CD14-positive monocyte (primary cell): ENCODE results near the gene ZNF683. TPM values are rescaled to one million over a fixed set of nuclear protein-coding genes. Genes with fewer than 3 reads are reported as not detected.

Experiments
- DNase-seq, 3 donors: peaks; one replicate each; pipeline ENCODE4 v3.0.0-alpha.2; 2011 to 2022
- H2AFZ ChIP-seq: 2 replicates; pipeline ENCODE4 v1.6.0; 2012; ENCODE audit warnings: mild to moderate bottlenecking, low read depth, low read length, inconsistent platforms; ENCODE audit not compliant: insufficient read depth, poor library complexity, severe bottlenecking
- H3K27ac ChIP-seq, 2 donors: 1 replicate in 1 of 2; 2 replicates in 1 of 2; pipeline ENCODE4 v1.5.1; 2012 to 2013; ENCODE audit warnings: low read length in 2 of 2, control low read depth in 1 of 2, inconsistent platforms in 1 of 2, low read depth in 1 of 2, mild to moderate bottlenecking in 1 of 2
- H3K27me3 ChIP-seq, 2 donors: one replicate each; pipeline versions ENCODE4 v1.6.0 to v1.6.1; 2011 to 2013; ENCODE audit warnings: low read length in 2 of 2; ENCODE audit not compliant: control insufficient read depth in 2 of 2, insufficient read depth in 2 of 2
- H3K36me3 ChIP-seq, 2 donors: replicated peaks in 1 of 2; 1 replicate in 1 of 2; 2 replicates in 1 of 2; pipeline versions ENCODE4 v1.5.1 to v1.6.1; 2012 to 2013; ENCODE audit warnings: low read length in 2 of 2, control low read depth in 1 of 2, inconsistent platforms in 1 of 2, mild to moderate bottlenecking in 1 of 2; ENCODE audit not compliant: insufficient read depth in 2 of 2, control insufficient read depth in 1 of 2
- H3K4me1 ChIP-seq, 2 donors: 1 replicate in 1 of 2; 2 replicates in 1 of 2; pipeline versions ENCODE4 v1.5.1 to v1.6.1; 2012 to 2013; ENCODE audit warnings: low read length in 2 of 2, control low read depth in 1 of 2, inconsistent platforms in 1 of 2, mild to moderate bottlenecking in 1 of 2, moderate library complexity in 1 of 2; ENCODE audit not compliant: insufficient read depth in 2 of 2, control insufficient read depth in 1 of 2
- H3K4me2 ChIP-seq: replicated peaks from 2 replicates; pipeline ENCODE3; 2012; ENCODE audit warnings: low read length, moderate library complexity, mild to moderate bottlenecking; ENCODE audit not compliant: poor library complexity, severe bottlenecking; ENCODE audit errors: extremely low read depth
- H3K4me3 ChIP-seq, 3 experiments: fragments of 200-600 bp in 1 of 3; sonication (generic) in 1 of 3; replicated peaks in 1 of 3; 1 replicate in 2 of 3; 2 replicates in 1 of 3; pipeline ENCODE4 v1.5.1; 2011 to 2013; ENCODE audit warnings: low read length in 3 of 3, mild to moderate bottlenecking in 3 of 3, control low read depth in 2 of 3, low read depth in 2 of 3, inconsistent platforms in 1 of 3, moderate library complexity in 1 of 3
- H3K79me2 ChIP-seq: 2 replicates; pipeline ENCODE4 v1.6.0; 2012; ENCODE audit warnings: mild to moderate bottlenecking, control low read depth, inconsistent platforms, low read length, moderate library complexity; ENCODE audit not compliant: insufficient read depth
- H3K9ac ChIP-seq: 2 replicates; pipeline ENCODE4 v1.6.0; 2017; ENCODE audit warnings: low read length, mild to moderate bottlenecking; ENCODE audit not compliant: insufficient read depth, poor library complexity, severe bottlenecking
- H3K9me3 ChIP-seq, 2 donors: replicated peaks in 1 of 2; 1 replicate in 1 of 2; 2 replicates in 1 of 2; pipeline versions ENCODE4 v1.5.1 to v1.6.1; 2012 to 2013; ENCODE audit warnings: low read length in 2 of 2, control low read depth in 1 of 2; ENCODE audit not compliant: control insufficient read depth in 1 of 2, insufficient read depth in 1 of 2
- H4K20me1 ChIP-seq: 2 replicates; pipeline ENCODE4 v1.6.0; 2012; ENCODE audit warnings: mild to moderate bottlenecking, low read length, control low read depth, moderate library complexity; ENCODE audit not compliant: insufficient read depth
- H3K27ac Mint-ChIP-seq, 7 donors: one replicate each; pipeline ENCODE4 v1.8.0; 2020; ENCODE audit warnings: mild to moderate bottlenecking in 7 of 7, mixed read lengths in 7 of 7, moderate library complexity in 6 of 7, inconsistent platforms in 2 of 7
- H3K27me3 Mint-ChIP-seq, 3 donors: one replicate each; pipeline ENCODE4 v1.8.0; 2021 to 2022; ENCODE audit warnings: low read depth in 3 of 3, mild to moderate bottlenecking in 3 of 3, mixed read lengths in 3 of 3, moderate library complexity in 3 of 3, inconsistent platforms in 1 of 3
- H3K36me3 Mint-ChIP-seq, 2 donors: one replicate each; pipeline ENCODE4 v1.8.0; 2020; ENCODE audit warnings: mixed read lengths in 2 of 2, inconsistent platforms in 1 of 2, mild to moderate bottlenecking in 1 of 2
- H3K4me1 Mint-ChIP-seq: one replicate; pipeline ENCODE4 v1.8.0; 2020; ENCODE audit warnings: mild to moderate bottlenecking, mixed read lengths
- H3K4me3 Mint-ChIP-seq, 2 donors: one replicate each; pipeline ENCODE4 v1.8.0; 2020; ENCODE audit warnings: mild to moderate bottlenecking in 2 of 2, mixed read lengths in 2 of 2, moderate library complexity in 1 of 2
- H3K9me3 Mint-ChIP-seq, 7 donors: one replicate each; pipeline ENCODE4 v1.8.0; 2020 to 2022; ENCODE audit warnings: mixed read lengths in 7 of 7, mild to moderate bottlenecking in 6 of 7, moderate library complexity in 6 of 7, inconsistent platforms in 2 of 7
- WGBS: methylation state at CpG from one replicate; pipeline ENCODE4 v1.1.5; 2013; ENCODE audit warnings: missing lambda C conversion rate; ENCODE audit not compliant: insufficient coverage; 5-methylcytosine and 5-hydroxymethylcytosine counted together
- intact Hi-C, 2 donors: fragments of 100-400 bp; cut with micrococcal nuclease; formaldehyde crosslinking; loops; one replicate each; pipeline versions ENCODE4 v1.15.0 to v1.15.1; 2023
- polyA plus RNA-seq, 3 donors: library from polyadenylated mRNA; depleted of rRNA in 1 of 3; unstranded in 2 of 3; stranded (reverse) in 1 of 3; fragments of 300-500 nt in 2 of 3; fragments of >200 nt in 1 of 3; fragmentation: Illumina TruSeq in 2 of 3; gene quantifications; 1 replicate in 2 of 3; 2 replicates in 1 of 3; pipeline ENCODE4 v1.2.3, GENCODE V29; 2012 to 2021
- TF ChIP-seq, protein P1 (sequence below): fragments of 200-600 bp; IDR thresholded peaks from one replicate; pipeline ENCODE4 v1.8.0; 2022; ENCODE audit warnings: antibody characterized with exemption, mild to moderate bottlenecking

ZNF683 gene
- polyA plus RNA-seq, 3 donors: not detected

DNA sequence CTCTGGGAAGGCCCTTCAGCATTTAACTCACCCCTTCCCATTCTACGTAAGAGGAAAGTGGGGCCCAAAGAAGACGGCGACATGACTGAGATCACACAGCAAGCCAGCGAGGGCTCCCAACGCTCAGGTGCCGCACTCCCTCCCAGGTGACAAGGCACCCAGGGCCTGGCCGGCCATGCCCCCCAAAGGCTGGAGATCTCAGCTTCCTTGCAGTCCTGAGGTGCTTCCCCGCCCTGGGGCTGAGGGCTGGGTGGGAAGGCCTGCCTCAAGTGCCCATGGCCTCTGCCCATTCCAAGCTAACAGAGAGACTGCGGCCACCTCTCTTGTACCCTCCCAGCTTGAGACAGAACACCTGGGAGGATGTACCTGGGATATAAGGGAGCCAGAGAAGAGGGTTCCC, 17.6 kb downstream of the ZNF683 start:
- Mint-ChIP-seq H3K4me1 (peaks cover 8% of the 10 kb centered on the region), H3K27ac (no peak overlapping the region), H3K27me3 (peaks cover 30 to 38% (median 35%) of the 10 kb centered on the region in 3 donors), H3K4me3 (no peak overlapping the region), H3K36me3 (no peaks in the 10 kb centered on the region), H3K9me3 (peaks cover 0 to 9% (median 3%) of the 10 kb centered on the region in 7 donors)
- no peaks in the 10 kb centered on the region for H3K79me2 ChIP-seq
- 97% methylated on average over 8 of the region's 9 CpGs for WGBS
- H2AFZ ChIP-seq: no peak overlapping the region
- peaks cover 14 to 21% of the 10 kb centered on the region in 2 donors for H3K27me3 ChIP-seq
- H4K20me1 ChIP-seq: no peaks in the 10 kb centered on the region
- TF ChIP-seq, protein P1, sequence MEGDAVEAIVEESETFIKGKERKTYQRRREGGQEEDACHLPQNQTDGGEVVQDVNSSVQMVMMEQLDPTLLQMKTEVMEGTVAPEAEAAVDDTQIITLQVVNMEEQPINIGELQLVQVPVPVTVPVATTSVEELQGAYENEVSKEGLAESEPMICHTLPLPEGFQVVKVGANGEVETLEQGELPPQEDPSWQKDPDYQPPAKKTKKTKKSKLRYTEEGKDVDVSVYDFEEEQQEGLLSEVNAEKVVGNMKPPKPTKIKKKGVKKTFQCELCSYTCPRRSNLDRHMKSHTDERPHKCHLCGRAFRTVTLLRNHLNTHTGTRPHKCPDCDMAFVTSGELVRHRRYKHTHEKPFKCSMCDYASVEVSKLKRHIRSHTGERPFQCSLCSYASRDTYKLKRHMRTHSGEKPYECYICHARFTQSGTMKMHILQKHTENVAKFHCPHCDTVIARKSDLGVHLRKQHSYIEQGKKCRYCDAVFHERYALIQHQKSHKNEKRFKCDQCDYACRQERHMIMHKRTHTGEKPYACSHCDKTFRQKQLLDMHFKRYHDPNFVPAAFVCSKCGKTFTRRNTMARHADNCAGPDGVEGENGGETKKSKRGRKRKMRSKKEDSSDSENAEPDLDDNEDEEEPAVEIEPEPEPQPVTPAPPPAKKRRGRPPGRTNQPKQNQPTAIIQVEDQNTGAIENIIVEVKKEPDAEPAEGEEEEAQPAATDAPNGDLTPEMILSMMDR: no peak
- H3K9me3 ChIP-seq: no peaks in the 10 kb centered on the region
- peaks cover 2 to 4% of the 10 kb centered on the region in 2 donors for H3K4me1 ChIP-seq
- H3K4me3 ChIP-seq: no peak overlapping the region
- no peak for DNase-seq
- no peak overlapping the region for H3K27ac ChIP-seq
- H3K4me2 ChIP-seq: no peak overlapping the region
- H3K36me3 ChIP-seq: no peaks in the 10 kb centered on the region
- intact Hi-C loops: no loop called here
- H3K9ac ChIP-seq: no peak overlapping the region

DNA sequence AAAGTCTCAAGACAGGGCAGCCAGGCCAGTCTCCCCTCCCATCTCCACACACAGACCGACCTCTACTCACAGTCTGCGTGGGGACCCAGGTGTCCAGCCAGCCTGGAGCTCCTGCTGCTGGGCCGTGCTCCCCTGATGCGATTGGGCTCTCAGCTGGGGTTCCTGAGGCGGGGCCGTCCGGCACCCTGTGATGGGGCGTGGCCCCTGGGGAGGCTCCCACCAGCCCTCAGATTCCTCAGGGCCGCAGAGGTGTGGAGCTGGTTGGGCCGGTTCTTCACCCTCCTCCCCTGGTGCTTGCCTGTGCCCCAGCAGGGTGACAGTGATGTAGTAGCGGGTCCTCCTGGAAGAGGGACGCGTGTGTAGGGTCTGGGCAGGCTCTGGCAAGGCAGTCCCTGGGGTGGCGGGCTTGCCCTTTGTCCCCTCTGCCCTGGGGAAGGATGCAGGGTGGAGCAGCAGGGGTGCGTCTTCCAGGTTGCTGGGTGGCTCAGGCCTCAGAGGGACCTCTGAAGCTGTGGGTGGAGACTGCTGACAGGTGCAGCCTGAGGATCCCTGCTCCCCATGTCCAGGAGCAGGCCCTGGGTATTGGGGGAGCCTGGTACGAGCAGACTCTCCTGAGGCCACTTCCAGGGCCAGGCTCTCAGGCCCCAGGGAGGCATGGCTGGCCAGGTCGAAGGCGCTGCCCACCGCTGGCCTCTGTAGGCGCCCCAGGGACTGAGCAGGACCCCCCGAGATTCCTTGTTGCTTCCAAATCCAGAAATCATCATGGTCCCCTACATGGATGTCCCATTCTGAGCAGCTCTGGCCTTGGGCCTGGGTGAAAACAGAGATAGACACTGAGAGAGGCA, 18.4 kb downstream of the ZNF683 start, which contains the start of gene CRYBG2:
Gene CRYBG2, minus strand, starts transcription at position 155 of the 845 bp plus-strand sequence. CDS start 7,473 bp downstream, outside the sequence.
- Mint-ChIP-seq H3K27ac (no peak within 1 kb of the TSS), H3K9me3 (peaks cover 0 to 6% (median 0%) of the 10 kb centered on the region in 7 donors), H3K27me3 (peaks cover 22 to 30% (median 27%) of the 10 kb centered on the region in 3 donors), H3K36me3 (no peaks in the 10 kb centered on the region), H3K4me1 (peaks cover 3% of the 10 kb centered on the region), H3K4me3 (no peak within 1 kb of the TSS)
- TF ChIP-seq, protein P1: no peak
- Histone ChIP-seq H3K27me3 (peaks cover 11 to 13% of the 10 kb centered on the region in 2 donors), H3K4me1 (no peaks in the 10 kb centered on the region), H3K4me3 (no peak within 1 kb of the TSS), H3K9ac (no peak within 1 kb of the TSS), H3K27ac (no peak within 1 kb of the TSS), H3K79me2 (no peaks in the 10 kb centered on the region), H3K4me2 (no peak within 1 kb of the TSS), H3K9me3 (no peaks in the 10 kb centered on the region), H3K36me3 (no peaks in the 10 kb centered on the region), H2AFZ (no peak within 1 kb of the TSS), H4K20me1 (no peaks in the 10 kb centered on the region)
- no peak for DNase-seq
- 98% methylated on average over 18 of the region's 21 CpGs for WGBS
- intact Hi-C loops: no loop called here
